Measurements from ENCODE around the gene TMEM109. TPM values are rescaled to one million over a fixed set of nuclear protein-coding genes. Genes with fewer than 3 reads are reported as not detected.

TMEM109 gene
- total RNA-seq, 2 experiments from 2014 or later, result 145 to 154 TPM

Other genes with a start within 250 kb of the TMEM109 start
- gene MS4A8, start 214.5 kb upstream of the TMEM109 start, total RNA-seq, result not detected
- not detected for gene MS4A18, start 189.4 kb upstream of the TMEM109 start, total RNA-seq
- not detected for gene MS4A15, start 157.3 kb upstream of the TMEM109 start, total RNA-seq
- gene MS4A10, start 128.8 kb upstream of the TMEM109 start, total RNA-seq, result not detected
- 100 to 1,000 TPM; 107 to 110 TPM for gene CCDC86, start 72.0 kb upstream of the TMEM109 start, total RNA-seq
- under 1 TPM; 0.15 to 0.19 TPM for gene PTGDR2, start 58.2 kb upstream of the TMEM109 start, total RNA-seq
- gene ZP1, start 46.6 kb upstream of the TMEM109 start, total RNA-seq, result not detected
- 100 to 1,000 TPM; 199 to 204 TPM for gene PRPF19, start 7.6 kb upstream of the TMEM109 start, total RNA-seq
- gene TMEM132A, start 10.3 kb downstream of the TMEM109 start, total RNA-seq, result 1 to 10 TPM in 1 of 2 experiments, under 1 TPM in 1; 0.99 to 1.1 TPM
- gene SLC15A3, start 38.0 kb downstream of the TMEM109 start, total RNA-seq, result 1 to 10 TPM in 1 of 2 experiments, under 1 TPM in 1; 0.95 to 2.3 TPM
- 100 to 1,000 TPM; 209 to 212 TPM for gene CD6, start 57.5 kb downstream of the TMEM109 start, total RNA-seq
- 100 to 1,000 TPM; 136 to 150 TPM for gene CD5, start 188.3 kb downstream of the TMEM109 start, total RNA-seq
- 1 to 10 TPM; 8.9 to 9.7 TPM for gene VPS37C, start 247.3 kb downstream of the TMEM109 start, total RNA-seq

Data from activated CD8-positive, alpha-beta memory T cell treated with anti-CD3 and anti-CD28 coated beads for 36 hours (primary cell).